HCT116 (cell line): Measurements from ENCODE around the gene RAD9B. TPM values are rescaled to one million over a fixed set of nuclear protein-coding genes. Genes with fewer than 3 reads are reported as not detected.

Experiments used
- ATAC-seq: fragments of 200-7000 bp; cut with Tn5 transposase; 2 replicates; pipeline ENCODE4 v1.9.1; 2020; ENCODE audit warnings: mild to moderate bottlenecking, moderate library complexity
- BruUV-seq: library from RNA; stranded (reverse); fragments of 400-500 nt; replicated peaks from 2 replicates; lab custom pipeline; 2021; lab: Mats Ljungman, UMichigan
- CTCF ChIA-PET: fragments of 300-600 bp; sonication (Branson Sonifier 250); formaldehyde crosslinking; loops from one replicate; lab custom pipeline; 2021; ENCODE audit warnings: antibody characterized with exemption; lab: Charles Lee
- POLR2A ChIA-PET: fragments of 300-600, 350-600 bp; sonication (Branson Sonifier 250); formaldehyde crosslinking; loops from one replicate; lab custom pipeline; 2021; ENCODE audit warnings: antibody characterized with exemption; lab: Charles Lee
- RAD21 ChIA-PET, 2 experiments: fragments of 300-600 bp; sonication (Branson Sonifier 250); formaldehyde crosslinking; loops; one replicate each; lab custom pipeline; 2023; ENCODE audit warnings: low total read pairs in 2 of 2; ENCODE audit not compliant: uncharacterized antibody in 2 of 2, unreplicated experiment in 2 of 2, low non-redundant PET in 1 of 2; lab: Charles Lee
- DNase-seq: peaks from one replicate; pipeline ENCODE4 v3.0.0-alpha.2; 2010; ENCODE audit warnings: low read depth, low spot score
- H2AFZ ChIP-seq: fragments of 200-600 bp; shearing (Covaris generic), sonication (generic); 2 replicates; pipeline ENCODE4 v1.6.1; 2017; ENCODE audit warnings: low read depth, mixed run types, mixed read lengths, antibody characterized with exemption, low read length; ENCODE audit not compliant: poor library complexity, severe bottlenecking
- H3K27ac ChIP-seq: 2 replicates; pipeline ENCODE4 v1.5.1; 2012; ENCODE audit warnings: low read depth, low read length
- H3K27me3 ChIP-seq: fragments of 200-600 bp; sonication (generic); 2 replicates; pipeline ENCODE4 v1.6.1; 2016; ENCODE audit warnings: mixed run types, low read length, mixed read lengths; ENCODE audit not compliant: insufficient read depth
- H3K36me3 ChIP-seq, 2 experiments: fragments of 200-500 bp in 1 of 2; fragments of 200-600 bp in 1 of 2; sonication (Bioruptor generic) in 1 of 2; sonication (generic) in 1 of 2; 2 replicates each; pipeline versions ENCODE4 v1.5.1 to v1.6.1; 2014 to 2016; ENCODE audit warnings: low read length in 2 of 2, inconsistent platforms in 1 of 2, mixed read lengths in 1 of 2, mixed run types in 1 of 2; ENCODE audit not compliant: insufficient read depth in 2 of 2, control insufficient read depth in 1 of 2
- H3K4me1 ChIP-seq, 2 experiments: fragments of 200-600 bp in 1 of 2; sonication (generic) in 1 of 2; 2 replicates each; pipeline versions ENCODE4 v1.5.1 to v1.6.1; 2012 to 2017; ENCODE audit warnings: low read length in 2 of 2, inconsistent platforms in 1 of 2, mild to moderate bottlenecking in 1 of 2, mixed read lengths in 1 of 2, mixed run types in 1 of 2, moderate library complexity in 1 of 2; ENCODE audit not compliant: insufficient read depth in 2 of 2, control insufficient read depth in 1 of 2
- H3K4me2 ChIP-seq: fragments of 200-600 bp; sonication (generic); 2 replicates; pipeline ENCODE4 v1.6.1; 2017; ENCODE audit warnings: mixed run types, low read length, mixed read lengths
- H3K4me3 ChIP-seq, 2 experiments: fragments of 200-600 bp in 1 of 2; sonication (generic) in 1 of 2; replicated peaks in 1 of 2; 2 replicates each; pipeline ENCODE4 v1.5.1; 2011 to 2016; ENCODE audit warnings: low read length in 2 of 2, control low read depth in 1 of 2, low read depth in 1 of 2, mild to moderate bottlenecking in 1 of 2, mixed read lengths in 1 of 2, mixed run types in 1 of 2
- H3K79me2 ChIP-seq: fragments of 200-600 bp; sonication (generic); 2 replicates; pipeline ENCODE4 v1.6.1; 2017; ENCODE audit warnings: mild to moderate bottlenecking, mixed run types, low read length, moderate library complexity, mixed read lengths; ENCODE audit not compliant: insufficient read depth
- H3K9ac ChIP-seq: fragments of 200-600 bp; sonication (generic); 2 replicates; pipeline ENCODE4 v1.6.1; 2016; ENCODE audit warnings: low read length, mixed read lengths
- H3K9me2 ChIP-seq: fragments of 200-600 bp; sonication (generic), shearing (Covaris generic); 2 replicates; pipeline ENCODE4 v1.6.1; 2017; ENCODE audit warnings: mixed run types, mild to moderate bottlenecking, moderate library complexity; ENCODE audit not compliant: insufficient read depth
- H3K9me3 ChIP-seq, 2 experiments: fragments of 200-500 bp in 1 of 2; fragments of 200-600 bp in 1 of 2; sonication (Bioruptor generic) in 1 of 2; sonication (generic) in 1 of 2; 2 replicates each; pipeline ENCODE4 v1.6.1; 2014 to 2017; ENCODE audit warnings: low read length in 2 of 2, mixed read lengths in 2 of 2, inconsistent platforms in 1 of 2, low read depth in 1 of 2, mild to moderate bottlenecking in 1 of 2, mixed run types in 1 of 2, moderate library complexity in 1 of 2; ENCODE audit not compliant: control insufficient read depth in 1 of 2, insufficient read depth in 1 of 2
- H4K20me1 ChIP-seq: fragments of 200-600 bp; sonication (generic), shearing (Covaris generic); 2 replicates; pipeline ENCODE4 v1.6.1; 2017; ENCODE audit warnings: mixed run types, mild to moderate bottlenecking, moderate library complexity; ENCODE audit not compliant: insufficient read depth
- CBX3 ChIP-seq: IDR thresholded peaks from 2 replicates; pipeline ENCODE4 v1.6.1; 2012; ENCODE audit warnings: low read depth
- CEBPB ChIP-seq: IDR thresholded peaks from 2 replicates; pipeline ENCODE4 v1.6.1; 2012; ENCODE audit warnings: low read depth
- CTCF ChIP-seq, 3 experiments: fragments of 200-600 bp in 1 of 3; sonication (generic) in 1 of 3; IDR thresholded peaks in 2 of 3; conservative IDR thresholded peaks in 1 of 3; 2 replicates each; pipeline ENCODE4 v1.5.1; 2012 to 2017; ENCODE audit warnings: low read depth in 2 of 3, low read length in 2 of 3, antibody characterized with exemption in 1 of 3, borderline replicate concordance in 1 of 3, control low read depth in 1 of 3, mild to moderate bottlenecking in 1 of 3, mixed read lengths in 1 of 3, mixed run types in 1 of 3, moderate library complexity in 1 of 3; ENCODE audit not compliant: insufficient read depth in 1 of 3
- EZH2 ChIP-seq: fragments of 200-600 bp; sonication (generic); IDR thresholded peaks from 2 replicates; pipeline ENCODE4 v1.6.1; 2017; ENCODE audit warnings: antibody characterized with exemption, mixed run types
- FOSL1 ChIP-seq: IDR thresholded peaks from 2 replicates; pipeline ENCODE4 v1.6.1; 2012; ENCODE audit warnings: low read depth
- POLR2AphosphoS5 ChIP-seq: IDR thresholded peaks from 2 replicates; pipeline ENCODE4 v1.6.1; 2011; ENCODE audit warnings: mild to moderate bottlenecking, low read depth, low read length, moderate library complexity
- REST ChIP-seq: IDR thresholded peaks from 2 replicates; pipeline ENCODE4 v1.6.1; 2012; ENCODE audit warnings: low read depth
- SRF ChIP-seq: IDR thresholded peaks from 2 replicates; pipeline ENCODE4 v1.6.1; 2012; ENCODE audit warnings: low read depth
- YY1 ChIP-seq: IDR thresholded peaks from 2 replicates; pipeline ENCODE4 v1.6.1; 2011; ENCODE audit warnings: low read length, low read depth, moderate library complexity, mild to moderate bottlenecking; ENCODE audit not compliant: insufficient replicate concordance; ENCODE audit errors: extremely low read depth
- ZFX ChIP-seq: fragments of 450-650 bp; IDR thresholded peaks from 2 replicates; pipeline ENCODE4 v1.6.1; 2017
- intact Hi-C: fragments of 100-400 bp; cut with micrococcal nuclease; formaldehyde crosslinking; loops from 2 replicates; pipeline ENCODE4 v1.10.0; 2022
- total RNA-seq: library from RNA; stranded (reverse); gene quantifications from one replicate; pipeline ENCODE4 v1.2.1, GENCODE V29; 2021; ENCODE audit not compliant: unreplicated experiment
- TF ChIP-seq, protein P1 (sequence below): IDR thresholded peaks from 2 replicates; pipeline ENCODE4 v1.6.1; 2012
- TF ChIP-seq, protein P2 (sequence below): IDR thresholded peaks from 2 replicates; pipeline ENCODE4 v1.6.1; 2012

Gene RAD9B
- total RNA-seq, 1 experiment from 2014 or later, result 0.17 TPM

GRCh38 chr12:110538869-110539622 lies 36.9 kb downstream of the RAD9B start:
- CTCF ChIA-PET, result no interaction called here
- Histone ChIP-seq H4K20me1 (no peaks in the 10 kb centered on the region), H3K4me2 (no peak overlapping the region), H3K9me3 (no peaks in the 10 kb centered on the region), H2AFZ (no peak overlapping the region), H3K9me2 (no peaks in the 10 kb centered on the region), H3K36me3 (peaks cover 12 to 34% of the 10 kb centered on the region in 2 experiments; a peak in 3 of 4 replicates), H3K27me3 (no peaks in the 10 kb centered on the region), H3K79me2 (peaks cover 38% of the 10 kb centered on the region; the same call in 1 of the 2 replicates), H3K4me1 (no peaks in the 10 kb centered on the region), H3K4me3 (no peak overlapping the region), H3K27ac (no peak overlapping the region), H3K9ac (no peak overlapping the region)
- ATAC-seq (no peak), DNase-seq (no peak)
- intact Hi-C loops, result no loop called here
- TF ChIP-seq, protein P1, sequence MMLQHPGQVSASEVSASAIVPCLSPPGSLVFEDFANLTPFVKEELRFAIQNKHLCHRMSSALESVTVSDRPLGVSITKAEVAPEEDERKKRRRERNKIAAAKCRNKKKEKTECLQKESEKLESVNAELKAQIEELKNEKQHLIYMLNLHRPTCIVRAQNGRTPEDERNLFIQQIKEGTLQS, result no peak
- TF ChIP-seq POLR2AphosphoS5, result no peak
- TF ChIP-seq CBX3, result no peak
- RAD21 ChIA-PET, result no interaction called here
- BruUV-seq, result no TSS peak
- POLR2A ChIA-PET, result no interaction called here

DNA sequence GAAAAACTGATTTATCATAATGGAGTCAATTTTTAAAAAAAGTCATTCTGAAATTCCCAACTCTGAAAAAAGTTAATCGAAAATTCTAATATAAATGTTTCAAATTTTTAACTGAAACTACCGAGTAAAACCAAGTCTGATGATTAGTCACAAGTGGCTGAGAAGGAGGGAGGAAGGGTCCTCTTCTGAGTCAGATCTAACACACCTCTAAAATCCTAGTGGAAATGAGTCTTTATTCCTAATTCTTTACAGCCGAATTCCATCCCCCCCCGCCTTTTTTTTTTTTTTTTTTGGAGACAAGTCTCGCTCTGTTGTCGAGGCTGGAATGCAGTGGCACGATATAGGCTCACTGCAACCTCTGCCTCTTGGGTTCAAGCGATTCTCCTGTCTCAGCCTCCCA lies 37.9 kb downstream of the RAD9B start:
- no peak overlapping the region for H3K27ac ChIP-seq
- no peak for DNase-seq
- no peaks in the 10 kb centered on the region for H3K4me1 ChIP-seq
- peaks cover 12 to 34% of the 10 kb centered on the region in 2 experiments; a peak in 3 of 4 replicates for H3K36me3 ChIP-seq
- H3K9me3 ChIP-seq, result no peaks in the 10 kb centered on the region
- CTCF ChIA-PET, result no interaction called here
- H3K9ac ChIP-seq, result no peak overlapping the region
- ATAC-seq, result no peak
- H4K20me1 ChIP-seq, result no peaks in the 10 kb centered on the region
- H3K79me2 ChIP-seq, result peaks cover 36% of the 10 kb centered on the region; the same call in 1 of the 2 replicates
- POLR2A ChIA-PET, result no interaction called here
- H3K4me3 ChIP-seq, result no peak overlapping the region
- no peaks in the 10 kb centered on the region for H3K27me3 ChIP-seq
- RAD21 ChIA-PET, result no interaction called here
- intact Hi-C loops, result no loop called here
- no peak overlapping the region for H3K4me2 ChIP-seq
- no peaks in the 10 kb centered on the region for H3K9me2 ChIP-seq
- no peak overlapping the region for H2AFZ ChIP-seq
- BruUV-seq, result no TSS peak
- TF ChIP-seq CEBPB (no peak), EZH2 (no peak), REST (no peak), FOSL1 (no peak), SRF (no peak), YY1 (no peak), CTCF (IDR thresholded peaks at IDR 0.05 in 2 of 3, conservative IDR thresholded peaks at IDR 0.05 in 1 of 3; ENCODE audit: borderline replicate concordance in 1 of 3, insufficient read depth in 1 of 3, low read depth in 2 of 3, low read length in 2 of 3) (no peak), ZFX (no peak)
- TF ChIP-seq, protein P2, sequence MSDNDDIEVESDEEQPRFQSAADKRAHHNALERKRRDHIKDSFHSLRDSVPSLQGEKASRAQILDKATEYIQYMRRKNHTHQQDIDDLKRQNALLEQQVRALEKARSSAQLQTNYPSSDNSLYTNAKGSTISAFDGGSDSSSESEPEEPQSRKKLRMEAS, result no peak
